GM21515 (cell line): ENCODE measurements around the gene BMP10.

Experiments
- ATAC-seq: cut with Tn5 transposase; IDR thresholded peaks from one replicate; pipeline ENCODE4 v1.9.1; 2021; ENCODE audit not compliant: unreplicated experiment

BMP10 gene

GRCh38 chr2:68822207-68822872 lies 48.9 kb downstream of the BMP10 start:
- ATAC-seq: no peak

GRCh38 chr2:68819556-68819955 lies 51.6 kb downstream of the BMP10 start:
- no peak for ATAC-seq

- ATAC-seq: no peak
These were observed 53.9 kb downstream of the BMP10 start for GRCh38 chr2:68817306-68817705.
